K562 (cell line): ENCODE data around the gene TSTD1. TPM values are rescaled to one million over a fixed set of nuclear protein-coding genes. Genes with fewer than 3 reads are reported as not detected.

ENCODE experiments used
- ATF3 ChIP-seq, 2 experiments: fragments of 450-650 bp in 1 of 2; sonication (generic) in 1 of 2; formaldehyde crosslinking in 1 of 2; IDR thresholded peaks in 1 of 2; conservative IDR thresholded peaks in 1 of 2; 2 replicates each; pipeline versions ENCODE4 v1.6.1 to v1.8.1; 2016 to 2023; ENCODE audit warnings: mild to moderate bottlenecking in 2 of 2, moderate library complexity in 2 of 2, inconsistent platforms in 1 of 2, missing genetic modification reagents in 1 of 2
- DEAF1 ChIP-seq: fragments of 450-650 bp; formaldehyde crosslinking; IDR thresholded peaks from 2 replicates; pipeline ENCODE4 v1.4.0; 2020; ENCODE audit warnings: mild to moderate bottlenecking, moderate library complexity
- E2F3 ChIP-seq: fragments of 250-450 bp; sonication (Bioruptor Pico); IDR thresholded peaks from 2 replicates; pipeline ENCODE4 v1.4.0; 2020; ENCODE audit warnings: mild to moderate bottlenecking
- EP400 ChIP-seq: fragments of 450-650 bp; IDR thresholded peaks from 2 replicates; pipeline ENCODE4 v1.6.1; 2017; ENCODE audit warnings: antibody characterized with exemption, mild to moderate bottlenecking, moderate library complexity
- ETV1 ChIP-seq: fragments of 450-650 bp; conservative IDR thresholded peaks from 2 replicates; pipeline ENCODE4 v1.6.1; 2016; ENCODE audit warnings: missing genetic modification characterization, control low read depth, low read depth, missing compliant biosample characterization
- ETV6 ChIP-seq, 3 experiments: fragments of 150-350 bp in 1 of 3; sonication (generic) in 1 of 3; formaldehyde crosslinking in 1 of 3; IDR thresholded peaks; 2 replicates each; pipeline versions ENCODE4 v1.6.1 to v1.8.0; 2014 to 2022; ENCODE audit warnings: borderline replicate concordance in 2 of 3, low read depth in 2 of 3, antibody characterized with exemption in 1 of 3, low read length in 1 of 3, mild to moderate bottlenecking in 1 of 3, missing genetic modification reagents in 1 of 3
- GTF2B ChIP-seq: IDR thresholded peaks from 2 replicates; pipeline ENCODE4 v1.6.1; 2011; ENCODE audit not compliant: insufficient read length; ENCODE audit errors: extremely low read depth
- HDGF ChIP-seq: fragments of 450-650 bp; IDR thresholded peaks from 2 replicates; pipeline ENCODE4 v1.6.1; 2016
- JUND ChIP-seq, 2 experiments: IDR thresholded peaks; 2 replicates in 1 of 2; 3 replicates in 1 of 2; pipeline ENCODE4 v1.6.1; 2011; ENCODE audit warnings: borderline replicate concordance in 2 of 2, low read depth in 2 of 2, low read length in 2 of 2, improper control_type of control experiment in 1 of 2, missing biosample characterization in 1 of 2, missing genetic modification characterization in 1 of 2, missing genetic modification reagents in 1 of 2
- KAT8 ChIP-seq: fragments of 450-650 bp; IDR thresholded peaks from 2 replicates; pipeline ENCODE4 v1.6.1; 2016; ENCODE audit warnings: low read depth, mild to moderate bottlenecking
- KDM5B ChIP-seq: fragments of 200-600 bp; sonication (generic); IDR thresholded peaks from 2 replicates; pipeline ENCODE4 v1.6.1; 2012; ENCODE audit warnings: low read depth, mild to moderate bottlenecking, moderate library complexity, low read length, control low read depth, inconsistent platforms; ENCODE audit not compliant: insufficient replicate concordance
- KLF13 ChIP-seq: fragments of 450-650 bp; IDR thresholded peaks from 2 replicates; pipeline ENCODE4 v1.6.1; 2016; ENCODE audit warnings: missing genetic modification characterization, low read depth, mild to moderate bottlenecking, missing compliant biosample characterization, moderate library complexity, borderline replicate concordance
- MAFK ChIP-seq: IDR thresholded peaks from 2 replicates; pipeline ENCODE4 v1.6.1; 2011; ENCODE audit warnings: low read length, improper control_type of control experiment
- MEIS2 ChIP-seq: fragments of 450-650 bp; IDR thresholded peaks from 2 replicates; pipeline ENCODE4 v1.6.1; 2014; ENCODE audit warnings: mild to moderate bottlenecking; ENCODE audit not compliant: partially characterized antibody
- MTA2 ChIP-seq: fragments of 450-650 bp; IDR thresholded peaks from 2 replicates; pipeline ENCODE4 v1.6.1; 2016; ENCODE audit warnings: low read depth
- NCOR1 ChIP-seq: fragments of 450-650 bp; IDR thresholded peaks from 2 replicates; pipeline ENCODE4 v1.6.1; 2016; ENCODE audit warnings: mild to moderate bottlenecking, moderate library complexity
- NR2C1 ChIP-seq, 2 experiments: fragments of 450-650 bp; IDR thresholded peaks; 2 replicates each; pipeline ENCODE4 v1.6.1; 2017; ENCODE audit warnings: mild to moderate bottlenecking in 2 of 2, antibody characterized with exemption in 1 of 2, inconsistent platforms in 1 of 2, missing compliant biosample characterization in 1 of 2, missing genetic modification characterization in 1 of 2
- NR2C2 ChIP-seq, 2 experiments: fragments of 200-800 bp in 1 of 2; sonication (Bioruptor generic) in 1 of 2; sonication (generic) in 1 of 2; formaldehyde crosslinking in 1 of 2; IDR thresholded peaks; 2 replicates each; pipeline versions ENCODE4 v1.6.1 to v1.8.0; 2016 to 2022; ENCODE audit warnings: mild to moderate bottlenecking in 1 of 2, missing compliant biosample characterization in 1 of 2, missing genetic modification characterization in 1 of 2, missing genetic modification reagents in 1 of 2
- PCBP1 ChIP-seq: fragments of 200-400 bp; formaldehyde crosslinking; IDR thresholded peaks from 2 replicates; pipeline ENCODE4 v1.6.1; 2018; ENCODE audit warnings: mild to moderate bottlenecking, low read depth, low read length; ENCODE audit not compliant: poor library complexity, severe bottlenecking
- PHF21A ChIP-seq: fragments of 450-650 bp; IDR thresholded peaks from 2 replicates; pipeline ENCODE4 v1.6.1; 2017; ENCODE audit warnings: low read depth, borderline replicate concordance
- SETDB1 ChIP-seq: IDR thresholded peaks from one replicate; pipeline ENCODE4 v1.6.1; 2012; ENCODE audit warnings: low read length, control low read depth, inconsistent platforms
- TRIM28 ChIP-seq: fragments of 450-650 bp; IDR thresholded peaks from 2 replicates; pipeline ENCODE4 v1.6.1; 2017
- ZKSCAN1 ChIP-seq: fragments of 150-350 bp; IDR thresholded peaks from 2 replicates; pipeline ENCODE4 v1.6.1; 2016; ENCODE audit warnings: low read depth, low read length
- ZKSCAN3 ChIP-seq: fragments of 250-450 bp; sonication (Bioruptor Pico); IDR thresholded peaks from 2 replicates; pipeline ENCODE4 v1.4.0; 2020
- ZNF584 ChIP-seq: fragments of 200-800 bp; sonication (Bioruptor generic); IDR thresholded peaks from 2 replicates; pipeline ENCODE4 v1.6.1; 2016; ENCODE audit warnings: low read depth, mild to moderate bottlenecking, missing genetic modification characterization, missing compliant biosample characterization
- ZNF717 ChIP-seq: fragments of 250-450 bp; sonication (Bioruptor Pico); IDR thresholded peaks from 2 replicates; pipeline ENCODE4 v1.5.0; 2021
- ZNF766 ChIP-seq: fragments of 200-800 bp; sonication (Bioruptor generic); conservative IDR thresholded peaks from 2 replicates; pipeline ENCODE4 v1.6.1; 2016; ENCODE audit warnings: missing genetic modification characterization, missing compliant biosample characterization
- polyA plus RNA-seq, 8 experiments: library from polyadenylated mRNA; depleted of rRNA in 4 of 8; stranded (reverse) in 5 of 8; unstranded in 3 of 8; fragments of >200 nt; fragmentation: Nextera tagmentation in 2 of 8; fragmentation: Illumina TruSeq in 1 of 8; extraction: Ambion mirVana in 2 of 8; extraction: Trizol in 1 of 8; gene quantifications; 2 replicates each; pipeline versions ENCODE4 v1.2.1 to v1.2.3, GENCODE V29; 2011 to 2014; ENCODE audit warnings: inconsistent platforms in 1 of 8, missing spikeins in 1 of 8
- total RNA-seq, 7 experiments: library from RNA; depleted of rRNA in 6 of 7; stranded (reverse); fragments of >200 nt in 6 of 7; fragmentation: Illumina TruSeq in 2 of 7; extraction: Trizol in 2 of 7; gene quantifications; 2 replicates each; pipeline versions ENCODE4 v1.2.1 to v1.2.3, GENCODE V29; 2011 to 2021; ENCODE audit warnings: low replicate concordance in 1 of 7

TSTD1 gene
- total and polyA plus RNA-seq, 9 of the 15 experiments (the other 6 are each of a cell fraction or from before 2014, with no cell fraction given) = 0.23 to 0.53 TPM; not detected in 7

- no peak for TF ChIP-seq ETV6 (IDR thresholded peaks at IDR 0.05; ENCODE audit: borderline replicate concordance in 1 of 2, low read depth in 2 of 2, low read length in 1 of 2)
- no peak for TF ChIP-seq ETV6 (CRISPR knock-in tag; IDR thresholded peaks at IDR 0.05; ENCODE audit: borderline replicate concordance)
- TF ChIP-seq NR2C1 (IDR thresholded peaks at IDR 0.05) = no peak
- TF ChIP-seq NR2C1 (tag; IDR thresholded peaks at IDR 0.05) = no peak
- peak; percentile 31; the same call in 1 of the 2 replicates for TF ChIP-seq ATF3 (IDR thresholded peaks at IDR 0.05)
- no peak for TF ChIP-seq ATF3 (CRISPR knock-in tag; conservative IDR thresholded peaks at IDR 0.05)
- no peak for TF ChIP-seq TRIM28
- TF ChIP-seq NR2C2 (CRISPR knock-in tag; IDR thresholded peaks at IDR 0.05) = no peak
- TF ChIP-seq NR2C2 (tag; IDR thresholded peaks at IDR 0.05) = no peak
- TF ChIP-seq ZNF584 (CRISPR knock-in tag) = no peak
- TF ChIP-seq KDM5B = no peak
- TF ChIP-seq DEAF1 (CRISPR knock-in tag) = no peak
- TF ChIP-seq ZKSCAN1 = no peak
- TF ChIP-seq ZNF717 (CRISPR knock-in tag) = no peak
- no peak for TF ChIP-seq NCOR1
- no peak for TF ChIP-seq PCBP1
- no peak for TF ChIP-seq EP400
- TF ChIP-seq HDGF = no peak
- no peak for TF ChIP-seq MAFK
- peak; percentile 21; the same call in 1 of the 2 replicates for TF ChIP-seq JUND (IDR thresholded peaks at IDR 0.05; ENCODE audit: borderline replicate concordance, low read depth, low read length)
- no peak for TF ChIP-seq JUND (tag; IDR thresholded peaks at IDR 0.05; ENCODE audit: borderline replicate concordance, low read depth, low read length)
- no peak for TF ChIP-seq GTF2B
- TF ChIP-seq ZNF766 (CRISPR knock-in tag) = no peak
- TF ChIP-seq PHF21A = peak; percentile 48; the same call in 1 of the 2 replicates
- no peak for TF ChIP-seq MTA2
- no peak for TF ChIP-seq KAT8
- TF ChIP-seq SETDB1 = no peak
- no peak for TF ChIP-seq E2F3 (CRISPR knock-in tag)
- no peak for TF ChIP-seq MEIS2
- TF ChIP-seq KLF13 = no peak
- TF ChIP-seq ZKSCAN3 = no peak
- TF ChIP-seq ETV1 = no peak
Measured at GRCh38 chr1:161085165-161085564, 46.4 kb upstream of the TSTD1 start (continued).
